ENCODE results near the gene LINC00237.

GRCh38 chr20:21151791-21152190 is 45.6 kb upstream of the LINC00237 start:
- TF ChIP-seq, protein P1, sequence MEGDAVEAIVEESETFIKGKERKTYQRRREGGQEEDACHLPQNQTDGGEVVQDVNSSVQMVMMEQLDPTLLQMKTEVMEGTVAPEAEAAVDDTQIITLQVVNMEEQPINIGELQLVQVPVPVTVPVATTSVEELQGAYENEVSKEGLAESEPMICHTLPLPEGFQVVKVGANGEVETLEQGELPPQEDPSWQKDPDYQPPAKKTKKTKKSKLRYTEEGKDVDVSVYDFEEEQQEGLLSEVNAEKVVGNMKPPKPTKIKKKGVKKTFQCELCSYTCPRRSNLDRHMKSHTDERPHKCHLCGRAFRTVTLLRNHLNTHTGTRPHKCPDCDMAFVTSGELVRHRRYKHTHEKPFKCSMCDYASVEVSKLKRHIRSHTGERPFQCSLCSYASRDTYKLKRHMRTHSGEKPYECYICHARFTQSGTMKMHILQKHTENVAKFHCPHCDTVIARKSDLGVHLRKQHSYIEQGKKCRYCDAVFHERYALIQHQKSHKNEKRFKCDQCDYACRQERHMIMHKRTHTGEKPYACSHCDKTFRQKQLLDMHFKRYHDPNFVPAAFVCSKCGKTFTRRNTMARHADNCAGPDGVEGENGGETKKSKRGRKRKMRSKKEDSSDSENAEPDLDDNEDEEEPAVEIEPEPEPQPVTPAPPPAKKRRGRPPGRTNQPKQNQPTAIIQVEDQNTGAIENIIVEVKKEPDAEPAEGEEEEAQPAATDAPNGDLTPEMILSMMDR (IDR thresholded peaks at IDR 0.05): no peak
- TF ChIP-seq POLR2AphosphoS5 (IDR thresholded peaks at IDR 0.05) (no peak), EP300 (IDR thresholded peaks at IDR 0.05) (no peak)

Data from stomach (tissue), 4 donors.